ENCODE data around the gene ITIH5. TPM values are rescaled to one million over a fixed set of nuclear protein-coding genes. Genes with fewer than 3 reads are reported as not detected.

The ITIH5 gene
- total and polyA plus RNA-seq, 2 of the 13 experiments (the other 11 are each of a cell fraction or from before 2014, with no cell fraction given), result 4.7 to 8.9 TPM

GRCh38 chr10:7707858-7708622 lies 41.3 kb upstream of the ITIH5 start:
- Histone ChIP-seq H3K4me3 (replicated peaks in 1 of 3; ENCODE audit: insufficient read depth in 1 of 3, low read depth in 2 of 3, low read length in 3 of 3) (peak overlapping the region; percentile 4 to 31 (median 4); a peak in 3 of 6 replicates), H3K9ac (ENCODE audit: insufficient read depth, low read depth, low read length) (peak overlapping the region; percentile 68), H3K9me3 (ENCODE audit: low read length) (no peaks in the 10 kb centered on the region), H3K4me1 (ENCODE audit: insufficient read depth, low read length) (peaks cover 75% of the 10 kb centered on the region), H3K36me3 (replicated peaks in 1 of 2; ENCODE audit: control insufficient read depth in 1 of 2, insufficient read depth in 2 of 2, low read length in 2 of 2) (peaks cover 13 to 51% of the 10 kb centered on the region in 2 experiments; a peak in 4 of 5 replicates), H3K79me2 (ENCODE audit: insufficient read depth, low read length) (peaks cover 64% of the 10 kb centered on the region), H3K27me3 (ENCODE audit: control insufficient read depth in 1 of 2, insufficient read depth in 2 of 2, low read length in 2 of 2) (no peaks in the 10 kb centered on the region), H2AFZ (ENCODE audit: low read length) (no peak overlapping the region), H4K20me1 (ENCODE audit: insufficient read depth, low read length) (no peaks in the 10 kb centered on the region; the same call in 1 of the 2 replicates), H3K4me2 (ENCODE audit: low read depth, low read length) (peak overlapping the region; percentile 87), H3K27ac (ENCODE audit: extremely low read length, insufficient read depth, low read length) (peak overlapping the region; percentile 98)
- ATAC-seq (no peak), FAIRE-seq (no peak), DNase-seq (ENCODE audit: low spot score) (no peak)
- TF ChIP-seq RBM22 (optimal IDR thresholded peaks at IDR 0.05; ENCODE audit: low read length), result peak; percentile 51
- peak in 1 of 2 experiments; percentile 8; a peak in 2 of 4 replicates for TF ChIP-seq POLR2A (IDR thresholded peaks at IDR 0.05; ENCODE audit: insufficient read depth in 1 of 2, low read depth in 2 of 2, low read length in 2 of 2)
- TF ChIP-seq ZNF569 (CRISPR knock-in tag; IDR thresholded peaks at IDR 0.05; ENCODE audit: borderline replicate concordance), result no peak
- no peak for TF ChIP-seq RARG (CRISPR knock-in tag; IDR thresholded peaks at IDR 0.05; ENCODE audit: low read depth)
- TF ChIP-seq ZNF646 (CRISPR knock-in tag; IDR thresholded peaks at IDR 0.05), result no peak
- peak; percentile 43; the same call in 1 of the 2 replicates for TF ChIP-seq POLR2G (IDR thresholded peaks at IDR 0.05; ENCODE audit: low read depth, low read length)
- TF ChIP-seq, protein P1, sequence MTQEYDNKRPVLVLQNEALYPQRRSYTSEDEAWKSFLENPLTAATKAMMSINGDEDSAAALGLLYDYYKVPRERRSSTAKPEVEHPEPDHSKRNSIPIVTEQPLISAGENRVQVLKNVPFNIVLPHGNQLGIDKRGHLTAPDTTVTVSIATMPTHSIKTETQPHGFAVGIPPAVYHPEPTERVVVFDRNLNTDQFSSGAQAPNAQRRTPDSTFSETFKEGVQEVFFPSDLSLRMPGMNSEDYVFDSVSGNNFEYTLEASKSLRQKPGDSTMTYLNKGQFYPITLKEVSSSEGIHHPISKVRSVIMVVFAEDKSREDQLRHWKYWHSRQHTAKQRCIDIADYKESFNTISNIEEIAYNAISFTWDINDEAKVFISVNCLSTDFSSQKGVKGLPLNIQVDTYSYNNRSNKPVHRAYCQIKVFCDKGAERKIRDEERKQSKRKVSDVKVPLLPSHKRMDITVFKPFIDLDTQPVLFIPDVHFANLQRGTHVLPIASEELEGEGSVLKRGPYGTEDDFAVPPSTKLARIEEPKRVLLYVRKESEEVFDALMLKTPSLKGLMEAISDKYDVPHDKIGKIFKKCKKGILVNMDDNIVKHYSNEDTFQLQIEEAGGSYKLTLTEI (CRISPR knock-in tag; conservative IDR thresholded peaks at IDR 0.05), result no peak
- 0 out of 2 replicates have a peak, but pooled peaks have one; percentile 28 for TF ChIP-seq SSRP1 (CRISPR knock-in tag; IDR thresholded peaks at IDR 0.05)
- 0 out of 2 replicates have a peak, but pooled peaks have one; percentile 20 for TF ChIP-seq ZFX (CRISPR knock-in tag; IDR thresholded peaks at IDR 0.05; ENCODE audit: low read depth)
- no peak for TF ChIP-seq ZNF441 (CRISPR knock-in tag; IDR thresholded peaks at IDR 0.05; ENCODE audit: borderline replicate concordance)
- peak; percentile 62; the same call in 1 of the 2 replicates for TF ChIP-seq ZC3H4 (CRISPR knock-in tag; IDR thresholded peaks at IDR 0.05; ENCODE audit: borderline replicate concordance)
- peak; percentile 81 for TF ChIP-seq RBFOX2 (IDR thresholded peaks at IDR 0.05; ENCODE audit: low read depth, low read length)
- CTCF ChIA-PET (ENCODE audit: low intra/inter-chr PET ratio, low total read pairs), result interaction anchor here (1.6 kb wide), 1 partner anchor 21 kb away, joined by 5 read pairs; no protein-coding TSS in a partner anchor
- 70% methylated on average over 5 of the region's 5 CpGs for WGBS (ENCODE audit: low lambda C conversion rate)
- in situ Hi-C loops (cut with HindIII; ENCODE audit: extremely low pct_ligation_motif_present, low pct_unique_long_range_greater_than_20kb), result no loop called here
- BruUV-seq (replicated peaks), result no TSS peak
- intact Hi-C loops (cut with micrococcal nuclease; ENCODE audit: unreplicated experiment), result loop anchor here (1.0 to 10.0 kb wide), 2 partner anchors 12 to 87 kb away; no protein-coding TSS in a partner anchor
- POLR2A ChIA-PET, result interaction anchor here (1.1 to 10.9 kb wide), 13 partner anchors 10 to 183 kb away, joined by 3 to 359 read pairs (median 7); partner anchors contain the start of genes ATP5F1C and KIN
